Activated naive CD4-positive, alpha-beta T cell treated with anti-CD3 and anti-CD28 coated beads, Interleukin-2, amount 50 U/mL, for 72 hours (primary cell): ENCODE results near the gene LHX3. TPM values are rescaled to one million over a fixed set of nuclear protein-coding genes. Genes with fewer than 3 reads are reported as not detected.

Experiments
- ATAC-seq, 2 donors: fragments of 150-1000 bp; cut with Tn5 transposase; 2 replicates each; pipeline ENCODE4 v1.10.0; 2021; ENCODE audit warnings: mild to moderate bottlenecking in 2 of 2, moderate library complexity in 2 of 2
- DNase-seq, 2 donors: peaks; one replicate each; pipeline ENCODE4 v3.0.0; 2021 to 2022; ENCODE audit warnings: low spot score in 2 of 2
- H3K27ac Mint-ChIP-seq, 2 donors: one replicate each; pipeline ENCODE4 v1.8.0; 2022; ENCODE audit warnings: mild to moderate bottlenecking in 2 of 2, mixed read lengths in 2 of 2
- H3K36me3 Mint-ChIP-seq, 2 donors: one replicate each; pipeline ENCODE4 v1.8.0; 2022; ENCODE audit warnings: mixed read lengths in 2 of 2
- H3K9me3 Mint-ChIP-seq, 2 donors: one replicate each; pipeline ENCODE4 v1.8.0; 2022; ENCODE audit warnings: mixed read lengths in 2 of 2
- total RNA-seq, 2 donors: library from RNA; stranded (reverse); gene quantifications; one replicate each; pipeline ENCODE4 v1.2.3, GENCODE V29; 2022

Gene LHX3
- under 1 TPM; 0.08 to 0.11 TPM for total RNA-seq

GRCh38 chr9:136204838-136205706 is at the start of gene LHX3:
TSS of gene LHX3 (minus strand) at chr9:136205128. CDS start at chr9:136205012, 116 bp downstream.
- no peaks in the 10 kb centered on the region for H3K9me3 Mint-ChIP-seq
- no peak for DNase-seq
- H3K36me3 Mint-ChIP-seq: no peaks in the 10 kb centered on the region
- ATAC-seq: peak; percentile 25 to 36
- no peak within 1 kb of the TSS for H3K27ac Mint-ChIP-seq

- DNase-seq (no peak), ATAC-seq (no peak)
Measured at GRCh38 chr9:136253246-136254130, 48.6 kb upstream of the LHX3 start.

DNA sequence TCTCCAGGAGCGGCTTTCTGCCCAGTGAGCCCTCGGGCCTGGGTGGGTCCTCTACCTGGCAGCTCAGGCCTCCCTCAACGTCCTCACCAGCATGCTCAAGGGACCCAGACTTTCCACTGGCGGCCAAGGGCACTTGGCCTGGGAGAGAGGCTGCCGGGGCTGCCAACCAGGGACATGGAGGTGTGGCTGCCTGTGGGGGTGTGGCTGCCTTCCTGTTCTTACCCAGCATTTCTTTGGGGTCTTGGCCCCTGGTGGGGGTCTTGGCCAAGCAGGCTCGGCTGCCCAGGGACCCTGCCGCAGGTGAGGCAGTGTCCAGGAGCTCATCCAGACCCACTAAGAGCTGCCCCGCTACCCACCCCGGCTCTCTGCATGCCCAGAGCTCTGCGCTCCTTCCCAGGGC is 47.9 kb upstream of the LHX3 start:
- H3K9me3 Mint-ChIP-seq: no peaks in the 10 kb centered on the region
- H3K36me3 Mint-ChIP-seq: no peaks in the 10 kb centered on the region

More at GRCh38 chr9:136253246-136254130, 48.6 kb upstream of the LHX3 start:
- Mint-ChIP-seq H3K27ac (no peak overlapping the region), H3K9me3 (no peaks in the 10 kb centered on the region), H3K36me3 (no peaks in the 10 kb centered on the region)

DNA sequence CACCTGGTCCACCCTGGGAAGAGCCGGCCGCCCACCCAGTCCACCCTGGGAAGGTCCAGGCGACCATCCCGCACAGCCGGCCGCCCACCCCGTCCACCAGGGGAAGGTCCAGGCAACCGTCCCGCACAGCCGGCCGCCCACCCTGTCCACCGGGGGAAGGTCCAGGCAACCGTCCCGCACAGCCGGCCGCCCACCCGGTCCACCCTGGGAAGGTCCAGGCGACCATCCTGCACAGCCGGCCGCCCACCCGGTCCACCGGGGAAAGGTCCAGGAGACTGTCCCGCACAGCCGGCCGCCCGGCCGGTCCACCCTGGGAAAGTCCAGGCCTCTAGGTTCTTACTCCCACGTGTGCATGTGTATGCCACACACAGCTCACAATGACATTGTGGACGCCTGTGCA is 47.4 kb upstream of the LHX3 start:
- Mint-ChIP-seq H3K9me3 (no peaks in the 10 kb centered on the region), H3K36me3 (no peaks in the 10 kb centered on the region), H3K27ac (no peak overlapping the region)
- ATAC-seq (no peak), DNase-seq (no peak)

More for the DNA sequence above, 47.9 kb upstream of the LHX3 start:
- no peak for DNase-seq
- no peak for ATAC-seq
- no peak overlapping the region for H3K27ac Mint-ChIP-seq

GRCh38 chr9:136251264-136252115 is 46.6 kb upstream of the LHX3 start:
- no peaks in the 10 kb centered on the region for H3K9me3 Mint-ChIP-seq
- H3K36me3 Mint-ChIP-seq: no peaks in the 10 kb centered on the region
- no peak overlapping the region for H3K27ac Mint-ChIP-seq
- ATAC-seq (no peak), DNase-seq (no peak)

GRCh38 chr9:136250676-136251075 is 45.7 kb upstream of the LHX3 start:
- H3K27ac Mint-ChIP-seq: no peak overlapping the region
- DNase-seq (no peak), ATAC-seq (no peak)
- no peaks in the 10 kb centered on the region for H3K9me3 Mint-ChIP-seq
- no peaks in the 10 kb centered on the region for H3K36me3 Mint-ChIP-seq

GRCh38 chr9:136249877-136250559 is 45.1 kb upstream of the LHX3 start:
- H3K36me3 Mint-ChIP-seq: peaks cover 1 to 2% of the 10 kb centered on the region in 2 donors
- no peaks in the 10 kb centered on the region for H3K9me3 Mint-ChIP-seq
- DNase-seq: no peak
- no peak overlapping the region for H3K27ac Mint-ChIP-seq
- no peak for ATAC-seq

- H3K27ac Mint-ChIP-seq: no peak overlapping the region
- H3K9me3 Mint-ChIP-seq: no peaks in the 10 kb centered on the region
- ATAC-seq (no peak), DNase-seq (no peak)
- H3K36me3 Mint-ChIP-seq: peaks cover 7 to 9% of the 10 kb centered on the region in 2 donors
Measured at GRCh38 chr9:136248951-136249876, 44.3 kb upstream of the LHX3 start.

DNA sequence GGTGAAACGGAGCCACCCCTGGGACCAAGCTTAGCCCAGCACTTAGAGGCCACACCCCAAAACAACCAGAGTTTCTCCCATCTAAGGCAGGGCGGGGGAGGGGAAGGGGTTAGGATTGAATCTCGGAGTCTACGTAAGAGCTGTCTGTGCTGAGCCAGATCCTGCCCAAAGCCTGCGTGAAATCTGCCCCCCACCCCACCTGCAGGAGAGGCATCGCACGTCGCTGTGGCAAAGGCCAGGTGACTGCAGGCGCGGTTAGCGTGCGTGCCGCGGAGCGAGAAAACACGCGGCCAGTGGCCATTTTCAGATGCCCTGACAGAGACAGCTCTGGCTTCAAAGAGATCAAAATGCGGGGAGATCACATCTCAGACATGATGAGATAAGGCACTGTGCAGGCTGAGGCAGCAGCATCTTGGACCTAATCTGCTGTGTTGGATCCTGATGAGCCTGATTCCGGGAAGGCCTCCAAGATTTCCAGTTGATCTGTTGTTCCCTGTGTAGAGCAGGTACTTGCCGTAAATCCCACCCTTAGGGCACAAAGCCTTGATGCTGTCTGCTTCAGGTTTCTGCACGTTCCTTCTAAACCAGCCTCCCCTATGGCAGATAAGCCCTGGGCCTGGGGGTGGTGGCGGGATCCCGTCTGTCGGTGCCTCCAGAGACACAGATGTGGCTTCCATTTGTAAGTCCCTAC is 43.2 kb upstream of the LHX3 start:
- peak overlapping the region in 1 of 2 donors; percentile 33 for H3K27ac Mint-ChIP-seq
- H3K36me3 Mint-ChIP-seq: peaks cover 7 to 9% of the 10 kb centered on the region in 2 donors
- no peak for DNase-seq
- ATAC-seq: no peak
- H3K9me3 Mint-ChIP-seq: no peaks in the 10 kb centered on the region

- H3K36me3 Mint-ChIP-seq: peaks cover 7 to 9% of the 10 kb centered on the region in 2 donors
- DNase-seq (no peak), ATAC-seq (no peak)
- H3K27ac Mint-ChIP-seq: no peak overlapping the region
- no peaks in the 10 kb centered on the region for H3K9me3 Mint-ChIP-seq
Measured at GRCh38 chr9:136247551-136247916, 42.6 kb upstream of the LHX3 start.

DNA sequence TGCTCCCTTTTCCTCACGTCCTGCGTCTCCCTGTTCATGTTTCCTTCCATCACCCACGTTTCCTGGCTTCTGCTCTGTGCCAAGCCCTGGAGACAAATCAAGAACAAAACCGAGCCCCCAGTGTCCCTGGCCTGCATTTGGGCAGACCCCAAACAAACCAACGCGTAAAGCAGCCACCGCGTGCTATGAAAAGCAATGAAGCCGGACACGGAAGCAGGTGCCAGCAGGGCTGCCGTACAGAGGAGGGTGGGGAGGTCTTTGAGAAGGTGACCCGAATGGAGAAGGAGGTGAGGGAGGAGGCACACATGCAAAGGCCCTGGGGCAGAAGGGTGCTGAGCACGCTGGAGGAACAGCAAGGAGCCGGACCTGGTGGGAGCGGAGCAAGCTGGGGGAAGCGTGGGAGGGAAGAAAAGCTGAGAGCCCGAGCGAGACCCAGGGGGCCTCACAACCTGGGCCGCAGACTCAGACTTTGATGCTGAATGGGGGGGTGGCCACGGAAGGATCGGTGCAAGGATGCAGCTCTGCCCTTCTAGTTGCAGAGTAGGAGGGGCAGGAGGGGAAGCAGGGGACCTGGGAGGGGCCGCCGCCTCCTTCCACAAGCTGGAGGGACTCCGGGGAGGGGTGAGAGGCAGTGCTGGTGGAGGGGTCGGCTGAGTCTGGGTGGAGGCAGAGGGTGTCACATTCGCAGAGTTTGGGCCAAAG is 42.1 kb upstream of the LHX3 start:
- peaks cover 7 to 9% of the 10 kb centered on the region in 2 donors for H3K36me3 Mint-ChIP-seq
- DNase-seq (no peak), ATAC-seq (no peak)
- no peak overlapping the region for H3K27ac Mint-ChIP-seq
- no peaks in the 10 kb centered on the region for H3K9me3 Mint-ChIP-seq

DNA sequence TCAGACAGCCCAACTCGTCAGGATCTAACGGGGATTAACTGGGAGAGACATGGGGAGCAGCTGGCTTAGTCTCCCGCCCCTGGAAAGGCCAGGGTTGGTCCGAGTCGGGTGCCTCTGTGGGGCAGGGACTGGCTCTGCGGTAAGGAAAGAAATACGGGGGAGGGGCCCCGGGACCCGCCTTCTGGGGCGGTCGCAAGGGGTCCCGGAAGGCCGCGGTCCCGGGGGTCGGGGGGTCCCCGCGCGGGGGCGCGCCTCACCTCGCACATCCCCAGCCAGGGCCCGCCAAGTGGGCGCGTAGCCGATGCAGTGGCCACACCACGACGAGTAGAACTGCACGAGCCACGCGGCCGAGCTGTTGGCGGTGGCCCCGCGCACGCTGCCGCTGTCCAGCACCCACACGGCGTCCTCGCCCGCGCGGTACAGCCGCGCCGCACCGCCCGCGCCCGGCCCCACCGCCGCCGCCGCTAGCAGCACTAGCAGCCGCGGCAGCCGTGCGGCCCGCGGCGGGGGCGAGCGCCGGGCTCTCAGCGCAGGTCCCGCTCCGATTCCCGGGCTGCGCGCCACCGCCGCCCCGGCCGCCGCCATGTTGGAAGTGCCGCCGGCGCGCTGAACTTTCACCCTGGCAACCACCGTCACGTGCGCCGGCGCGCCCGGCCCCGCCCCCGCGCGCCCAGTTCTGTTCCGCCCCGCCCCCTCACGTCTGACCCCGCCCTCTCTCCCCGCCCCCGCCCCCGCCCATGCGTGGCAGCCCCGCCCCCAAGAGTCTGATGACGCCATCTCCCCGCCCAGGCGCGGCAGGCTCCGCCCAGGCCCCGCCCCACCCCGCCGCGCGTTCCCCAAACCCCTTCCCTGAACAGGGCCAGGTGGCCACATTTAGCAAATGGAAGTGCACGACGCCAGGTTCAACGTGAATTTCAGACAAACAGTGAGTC is 40.6 kb upstream of the LHX3 start, which contains the start of gene QSOX2:
TSS of gene QSOX2 (minus strand) at position 594 of the 932 bp plus-strand sequence. CDS start at position 585, 9 bp downstream.
- no peaks in the 10 kb centered on the region for H3K9me3 Mint-ChIP-seq
- peak within 1 kb of the TSS; percentile 95 for H3K27ac Mint-ChIP-seq
- peak; percentile 63 to 70 for ATAC-seq
- peak; percentile 81 to 88 for DNase-seq
- H3K36me3 Mint-ChIP-seq: peaks cover 7 to 9% of the 10 kb centered on the region in 2 donors

DNA sequence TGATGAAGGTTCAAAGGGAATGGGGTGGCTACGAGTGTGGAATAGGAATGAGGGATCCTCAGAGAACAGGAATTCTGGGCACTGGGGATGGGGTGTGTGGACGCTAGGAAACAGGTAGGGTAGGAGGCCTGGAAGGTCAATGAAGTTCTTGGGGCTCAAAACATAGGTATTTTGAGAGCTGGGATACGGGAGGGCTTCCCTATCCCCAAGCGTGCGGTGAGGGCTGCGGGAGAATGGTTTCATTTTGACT is 40.0 kb upstream of the LHX3 start:
- Mint-ChIP-seq H3K9me3 (no peaks in the 10 kb centered on the region), H3K27ac (peak overlapping the region; percentile 95), H3K36me3 (peaks cover 7 to 9% of the 10 kb centered on the region in 2 donors)
- DNase-seq (no peak), ATAC-seq (peak in 1 of 2 donors; percentile 2)
